Measurements from ENCODE around the gene PLXND1. TPM values are rescaled to one million over a fixed set of nuclear protein-coding genes. Genes with fewer than 3 reads are reported as not detected.
A peak's percentile ranks its signal among the peaks of the same experiment; 100 is the strongest.

PLXND1 gene
- total and polyA plus RNA-seq, 11 donors: 40.8 to 218 (median 66.4) TPM

- Histone ChIP-seq H3K27me3 (no peaks in the 10 kb centered on the region), H3K9me3 (no peaks in the 10 kb centered on the region), H3K36me3 (no peaks in the 10 kb centered on the region), H3K4me3 (no peak overlapping the region), H3K4me1 (peaks cover 41 to 100% (median 94%) of the 10 kb centered on the region in 12 donors), H3K27ac (peak overlapping the region; percentile 75 to 97 (median 90))
- DNase-seq (no peak), ATAC-seq (no peak)
- intact Hi-C loops (cut with DNase I): loop anchor here in 1 of 10 donors (5.0 kb wide), 1 partner anchor 33 kb away; no protein-coding TSS in a partner anchor
- TF ChIP-seq CTCF (IDR thresholded peaks at IDR 0.05) (no peak), POLR2A (IDR thresholded peaks at IDR 0.05) (no peak)
- WGBS, 4 donors: 74 to 80% (median 76%) methylated on average over 4 to 6 of the region's 6 CpGs
These were observed 11.5 kb downstream of the PLXND1 start for GRCh38 chr3:129594907-129595390.

- Histone ChIP-seq H3K4me1 (peaks cover 41 to 100% (median 94%) of the 10 kb centered on the region in 12 donors), H3K9me3 (no peaks in the 10 kb centered on the region), H3K36me3 (peaks cover 0 to 1% (median 0%) of the 10 kb centered on the region in 9 donors), H3K27me3 (no peaks in the 10 kb centered on the region), H3K4me3 (peak overlapping the region in 3 of 12 donors; percentile 3 to 40 (median 3)), H3K27ac (peak overlapping the region; percentile 78 to 97 (median 91))
- ATAC-seq (no peak), DNase-seq (no peak)
- intact Hi-C loops (cut with DNase I): no loop called here
- no peak for TF ChIP-seq POLR2A (IDR thresholded peaks at IDR 0.05)
- TF ChIP-seq CTCF (IDR thresholded peaks at IDR 0.05): no peak
- WGBS, 4 donors: 50 to 62% (median 59%) methylated on average over 10 of the region's 10 CpGs
These were observed 12.1 kb downstream of the PLXND1 start for GRCh38 chr3:129594409-129594808.

GRCh38 chr3:129593595-129594339, 12.7 kb downstream of the PLXND1 start:
- H3K4me3 ChIP-seq: peak overlapping the region in 8 of 12 donors; percentile 4 to 40 (median 25)
- no peak for DNase-seq
- TF ChIP-seq POLR2A (IDR thresholded peaks at IDR 0.05): no peak
- no peak for TF ChIP-seq CTCF (IDR thresholded peaks at IDR 0.05)

GRCh38 chr3:129593230-129593594, 13.3 kb downstream of the PLXND1 start:
- intact Hi-C loops (cut with DNase I): no loop called here
- Histone ChIP-seq H3K9me3 (no peaks in the 10 kb centered on the region), H3K36me3 (peaks cover 0 to 13% (median 5%) of the 10 kb centered on the region in 9 donors), H3K27me3 (no peaks in the 10 kb centered on the region), H3K4me3 (peak overlapping the region in 9 of 12 donors; percentile 4 to 40 (median 24)), H3K4me1 (peaks cover 41 to 98% (median 90%) of the 10 kb centered on the region in 12 donors), H3K27ac (peak overlapping the region; percentile 78 to 97 (median 91))
- DNase-seq: no peak
- no peak for ATAC-seq
- 55 to 78% (median 61%) methylated on average over 8 of the region's 8 CpGs for WGBS, 4 donors
- TF ChIP-seq POLR2A (IDR thresholded peaks at IDR 0.05) (no peak), CTCF (IDR thresholded peaks at IDR 0.05) (no peak)

More at GRCh38 chr3:129593595-129594339, 12.7 kb downstream of the PLXND1 start:
- H3K9me3 ChIP-seq: no peaks in the 10 kb centered on the region
- intact Hi-C loops (cut with DNase I): no loop called here
- no peaks in the 10 kb centered on the region for H3K27me3 ChIP-seq
- ATAC-seq: no peak
- WGBS, 4 donors: 51 to 63% (median 59%) methylated on average over 22 of the region's 22 CpGs
- H3K4me1 ChIP-seq: peaks cover 41 to 99% (median 94%) of the 10 kb centered on the region in 12 donors
- peaks cover 0 to 8% (median 0%) of the 10 kb centered on the region in 9 donors for H3K36me3 ChIP-seq
- peak overlapping the region; percentile 78 to 97 (median 91) for H3K27ac ChIP-seq
